Measurements from ENCODE around the gene PDE3A. TPM values are rescaled to one million over a fixed set of nuclear protein-coding genes. Genes with fewer than 3 reads are reported as not detected.
"Not testable (repeated sequence)": the region's sequence is repeated elsewhere in the genome, so short reads cannot be mapped to it uniquely, and the experiment has no call there.

PDE3A gene
- polyA plus RNA-seq, 6 donors from 2014 or later: 0.12 TPM; not detected in 5

DNA sequence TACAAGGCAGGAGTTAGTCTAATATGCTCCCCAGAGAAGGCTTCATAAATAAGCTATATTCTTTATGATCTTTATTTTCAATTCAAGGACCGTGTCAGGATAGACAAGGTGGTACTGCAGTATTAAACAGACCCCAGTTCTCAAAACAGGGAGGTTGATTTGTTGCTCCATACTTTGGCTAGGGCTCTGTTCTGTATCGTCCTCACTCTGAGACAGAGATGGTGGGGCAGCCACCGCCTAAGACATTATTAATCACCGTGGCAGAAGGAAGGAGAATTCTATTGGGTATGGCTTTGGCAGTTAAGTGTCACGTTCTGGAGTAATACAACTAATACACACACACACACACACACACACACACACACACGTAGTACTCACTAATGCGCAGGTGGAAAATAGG, 209.8 kb downstream of the PDE3A start:
- ATAC-seq (ENCODE audit: low read depth in 2 of 2) (no peak), DNase-seq (no peak)
- H3K27me3 Mint-ChIP-seq: no peaks in the 10 kb centered on the region
- H3K4me3 Mint-ChIP-seq: no peak overlapping the region
- H3K4me1 Mint-ChIP-seq: no peaks in the 10 kb centered on the region
- no peak overlapping the region for H3K27ac Mint-ChIP-seq
- no peaks in the 10 kb centered on the region for H3K9me3 Mint-ChIP-seq
- no peaks in the 10 kb centered on the region for H3K36me3 Mint-ChIP-seq

- H3K4me1 Mint-ChIP-seq: no peaks in the 10 kb centered on the region
- no peaks in the 10 kb centered on the region for H3K36me3 Mint-ChIP-seq
- DNase-seq (no peak), ATAC-seq (ENCODE audit: low read depth in 2 of 2) (no peak)
- no peaks in the 10 kb centered on the region for H3K9me3 Mint-ChIP-seq
- no peaks in the 10 kb centered on the region for H3K27me3 Mint-ChIP-seq
- H3K27ac Mint-ChIP-seq: no peak overlapping the region
- H3K4me3 Mint-ChIP-seq: no peak overlapping the region
These were observed 216.8 kb downstream of the PDE3A start for GRCh38 chr12:20585055-20585625.

DNA sequence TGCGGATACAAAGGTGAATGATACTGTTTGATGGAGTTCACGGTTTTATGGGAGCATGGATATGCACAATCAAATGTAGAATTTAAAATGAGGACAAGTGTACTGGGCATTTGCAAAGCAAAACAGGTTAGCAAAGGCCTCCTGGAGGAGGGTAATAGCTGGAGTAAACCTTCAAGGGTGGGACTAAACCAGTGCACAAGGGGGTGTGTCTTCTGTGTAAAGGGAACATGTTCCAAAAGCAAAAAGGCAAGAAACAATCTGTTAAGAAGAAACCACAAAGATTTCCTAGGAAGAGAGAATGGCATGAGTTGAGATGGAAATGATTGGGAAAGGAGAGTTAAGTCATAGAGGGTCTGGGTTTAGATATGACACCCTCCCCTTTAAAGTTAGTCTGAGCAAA, 217.6 kb downstream of the PDE3A start:
- no peak overlapping the region for H3K4me3 Mint-ChIP-seq
- H3K36me3 Mint-ChIP-seq: no peaks in the 10 kb centered on the region
- no peak overlapping the region for H3K27ac Mint-ChIP-seq
- H3K27me3 Mint-ChIP-seq: no peaks in the 10 kb centered on the region
- no peaks in the 10 kb centered on the region for H3K4me1 Mint-ChIP-seq
- ATAC-seq (ENCODE audit: low read depth in 2 of 2): no peak
- no peak for DNase-seq
- H3K9me3 Mint-ChIP-seq: no peaks in the 10 kb centered on the region

GRCh38 chr12:20588042-20588441, 219.7 kb downstream of the PDE3A start:
- DNase-seq (no peak), ATAC-seq (ENCODE audit: low read depth in 2 of 2) (no peak)
- Mint-ChIP-seq H3K4me1 (no peaks in the 10 kb centered on the region), H3K27me3 (no peaks in the 10 kb centered on the region), H3K4me3 (no peak overlapping the region), H3K9me3 (peaks cover 0 to 2% (median 0%) of the 10 kb centered on the region in 7 donors), H3K27ac (no peak overlapping the region), H3K36me3 (no peaks in the 10 kb centered on the region)

- H3K4me1 Mint-ChIP-seq: no peaks in the 10 kb centered on the region
- no peak overlapping the region for H3K4me3 Mint-ChIP-seq
- H3K27ac Mint-ChIP-seq: no peak overlapping the region
- no peaks in the 10 kb centered on the region for H3K27me3 Mint-ChIP-seq
- H3K9me3 Mint-ChIP-seq: peaks cover 0 to 4% (median 0%) of the 10 kb centered on the region in 7 donors
- DNase-seq (no peak), ATAC-seq (ENCODE audit: low read depth in 2 of 2) (no peak)
- H3K36me3 Mint-ChIP-seq: no peaks in the 10 kb centered on the region
These were observed 222.2 kb downstream of the PDE3A start for GRCh38 chr12:20590570-20590969.

DNA sequence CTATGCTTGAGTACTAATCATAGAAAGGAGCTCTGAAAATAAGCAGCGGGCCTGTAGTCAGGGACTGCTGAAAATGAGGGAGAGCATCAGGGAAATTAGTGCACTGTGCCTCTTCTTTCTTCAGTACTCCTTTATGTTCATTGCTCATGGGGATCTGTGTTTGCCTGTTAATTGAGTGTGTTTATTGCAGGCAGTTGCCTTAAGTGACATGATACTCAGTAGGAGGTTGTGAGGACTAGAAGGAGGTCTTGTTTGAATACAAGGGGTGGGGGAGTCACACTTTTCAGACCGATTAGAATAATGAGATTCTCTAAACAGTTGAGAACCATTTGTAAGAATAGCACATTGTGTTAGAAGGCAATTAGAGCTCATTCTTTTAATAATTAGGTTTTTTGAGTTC, 224.2 kb downstream of the PDE3A start:
- H3K27me3 Mint-ChIP-seq: no peaks in the 10 kb centered on the region
- H3K9me3 Mint-ChIP-seq: peaks cover 0 to 4% (median 0%) of the 10 kb centered on the region in 7 donors
- no peaks in the 10 kb centered on the region for H3K36me3 Mint-ChIP-seq
- ATAC-seq (ENCODE audit: low read depth in 2 of 2) (no peak), DNase-seq (no peak)
- no peak overlapping the region for H3K4me3 Mint-ChIP-seq
- no peaks in the 10 kb centered on the region for H3K4me1 Mint-ChIP-seq
- no peak overlapping the region for H3K27ac Mint-ChIP-seq

DNA sequence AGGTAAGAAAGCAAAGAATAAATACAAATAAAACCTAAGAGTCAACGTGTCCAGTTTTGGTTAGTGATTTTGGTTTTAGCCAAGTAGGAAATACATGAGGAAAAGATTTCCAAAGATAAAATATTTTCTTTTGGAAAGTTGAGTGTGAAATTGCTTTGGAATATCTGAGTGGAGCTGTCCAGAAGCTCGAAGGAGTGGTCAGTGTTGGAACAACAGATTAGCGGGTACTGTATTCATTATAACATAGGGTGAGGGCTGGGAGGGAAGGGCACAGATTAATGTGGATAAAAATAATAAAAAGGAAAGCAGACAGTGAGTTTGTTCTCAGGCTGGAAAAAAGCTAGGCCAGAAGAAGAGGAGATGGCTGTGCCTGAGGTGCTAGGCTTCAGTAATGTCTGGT, 225.3 kb downstream of the PDE3A start:
- Mint-ChIP-seq H3K36me3 (no peaks in the 10 kb centered on the region), H3K4me1 (no peaks in the 10 kb centered on the region), H3K4me3 (no peak overlapping the region), H3K9me3 (peaks cover 0 to 4% (median 0%) of the 10 kb centered on the region in 7 donors), H3K27me3 (no peaks in the 10 kb centered on the region), H3K27ac (no peak overlapping the region)
- ATAC-seq (ENCODE audit: low read depth in 2 of 2) (no peak), DNase-seq (no peak)

DNA sequence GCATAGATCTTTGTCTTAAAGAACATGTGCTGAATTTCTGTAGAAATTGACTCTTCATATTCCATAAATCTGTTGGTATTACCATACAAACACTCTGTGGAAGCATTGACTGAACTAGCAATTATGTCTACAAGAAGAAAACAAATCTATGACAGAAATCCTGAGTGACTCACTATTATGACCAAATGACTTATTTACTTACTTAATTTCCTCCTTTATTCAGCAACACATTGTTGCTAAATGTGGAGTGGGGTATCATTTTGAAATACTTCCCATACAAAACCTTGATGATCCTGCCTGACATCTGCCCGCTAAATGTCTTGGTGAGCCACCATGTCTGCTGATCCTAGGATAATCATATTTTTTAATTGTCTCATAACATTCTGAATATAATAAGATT, 227.7 kb downstream of the PDE3A start:
- ATAC-seq (ENCODE audit: low read depth in 2 of 2) (no peak), DNase-seq (no peak)
- H3K27ac Mint-ChIP-seq: no peak overlapping the region
- H3K36me3 Mint-ChIP-seq: no peaks in the 10 kb centered on the region
- no peaks in the 10 kb centered on the region for H3K27me3 Mint-ChIP-seq
- no peaks in the 10 kb centered on the region for H3K4me1 Mint-ChIP-seq
- H3K4me3 Mint-ChIP-seq: no peak overlapping the region
- H3K9me3 Mint-ChIP-seq: peaks cover 0 to 4% (median 0%) of the 10 kb centered on the region in 7 donors

- ATAC-seq (ENCODE audit: low read depth in 2 of 2) (no peak), DNase-seq (no peak)
- no peak overlapping the region for H3K4me3 Mint-ChIP-seq
- no peaks in the 10 kb centered on the region for H3K36me3 Mint-ChIP-seq
- H3K4me1 Mint-ChIP-seq: no peaks in the 10 kb centered on the region
- no peaks in the 10 kb centered on the region for H3K27me3 Mint-ChIP-seq
- no peak overlapping the region for H3K27ac Mint-ChIP-seq
- H3K9me3 Mint-ChIP-seq: no peaks in the 10 kb centered on the region
These were observed 231.4 kb downstream of the PDE3A start for GRCh38 chr12:20599757-20600156.

GRCh38 chr12:20601668-20602280, 233.4 kb downstream of the PDE3A start:
- Mint-ChIP-seq H3K4me1 (no peaks in the 10 kb centered on the region), H3K27me3 (no peaks in the 10 kb centered on the region), H3K36me3 (no peaks in the 10 kb centered on the region), H3K4me3 (no peak overlapping the region), H3K9me3 (no peaks in the 10 kb centered on the region), H3K27ac (no peak overlapping the region)
- ATAC-seq (ENCODE audit: low read depth in 2 of 2): no peak
- no peak for DNase-seq

GRCh38 chr12:20602641-20603391, 234.5 kb downstream of the PDE3A start:
- Mint-ChIP-seq H3K27me3 (no peaks in the 10 kb centered on the region), H3K36me3 (no peaks in the 10 kb centered on the region), H3K27ac (no peak overlapping the region), H3K9me3 (peaks cover 0 to 2% (median 0%) of the 10 kb centered on the region in 7 donors), H3K4me3 (no peak overlapping the region), H3K4me1 (no peaks in the 10 kb centered on the region)
- ATAC-seq (ENCODE audit: low read depth in 2 of 2) (no peak), DNase-seq (no peak)

- Mint-ChIP-seq H3K36me3 (no peaks in the 10 kb centered on the region), H3K9me3 (peaks cover 0 to 2% (median 0%) of the 10 kb centered on the region in 7 donors), H3K4me1 (no peaks in the 10 kb centered on the region), H3K4me3 (no peak overlapping the region), H3K27ac (no peak overlapping the region), H3K27me3 (no peaks in the 10 kb centered on the region)
- ATAC-seq (ENCODE audit: low read depth in 2 of 2): no peak
- no peak for DNase-seq
These were observed 236.2 kb downstream of the PDE3A start for GRCh38 chr12:20604408-20605067.

- not testable (repeated sequence) for H3K27me3 Mint-ChIP-seq; H3K4me1 Mint-ChIP-seq; DNase-seq; H3K27ac Mint-ChIP-seq; H3K36me3 Mint-ChIP-seq; H3K9me3 Mint-ChIP-seq; ATAC-seq (ENCODE audit: low read depth in 2 of 2); H3K4me3 Mint-ChIP-seq
These were observed 246.7 kb downstream of the PDE3A start for GRCh38 chr12:20615020-20615419.

DNA sequence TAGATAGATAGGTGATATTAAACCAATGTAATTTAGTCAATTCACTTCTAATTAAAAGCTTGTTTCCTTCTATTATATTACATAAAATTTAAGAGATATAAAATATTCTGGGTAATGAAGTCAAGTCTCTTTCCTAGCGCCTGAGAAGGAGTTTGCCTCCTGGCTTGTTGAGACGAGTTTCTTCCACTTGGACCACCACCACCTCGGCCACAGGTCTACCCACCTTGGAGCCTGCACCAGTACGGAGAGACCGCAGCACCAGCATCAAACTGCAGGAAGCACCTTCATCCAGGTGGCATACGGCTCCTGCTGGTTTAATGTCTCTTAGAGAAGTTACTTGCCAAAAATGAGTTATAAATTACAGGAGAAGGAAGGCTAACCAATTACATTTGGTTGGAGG, 247.8 kb downstream of the PDE3A start:
- Mint-ChIP-seq H3K27ac (no peak overlapping the region), H3K27me3 (no peaks in the 10 kb centered on the region), H3K36me3 (no peaks in the 10 kb centered on the region), H3K4me1 (no peaks in the 10 kb centered on the region), H3K4me3 (no peak overlapping the region), H3K9me3 (no peaks in the 10 kb centered on the region)
- ATAC-seq (ENCODE audit: low read depth in 2 of 2) (no peak), DNase-seq (no peak)
